HUES64 (cell line): Measurements from ENCODE around the gene RSPO1.
"Not testable (repeated sequence)": the region's sequence is repeated elsewhere in the genome, so short reads cannot be mapped to it uniquely, and the experiment has no call there.

Experiments
- H3K27ac ChIP-seq: 2 replicates; pipeline ENCODE4 v1.7.0; 2013; ENCODE audit warnings: low read depth, low read length, inconsistent platforms
- H3K27me3 ChIP-seq: 2 replicates; pipeline ENCODE4 v1.6.1; 2013; ENCODE audit warnings: mild to moderate bottlenecking, low read length; ENCODE audit not compliant: insufficient read depth
- H3K36me3 ChIP-seq: 2 replicates; pipeline ENCODE4 v1.6.1; 2013; ENCODE audit warnings: mild to moderate bottlenecking, low read length; ENCODE audit not compliant: insufficient read depth
- H3K4me1 ChIP-seq: 2 replicates; pipeline ENCODE4 v1.6.1; 2013; ENCODE audit warnings: mild to moderate bottlenecking, low read length, moderate library complexity; ENCODE audit not compliant: insufficient read depth
- H3K4me3 ChIP-seq: 2 replicates; pipeline ENCODE4 v1.5.1; 2013; ENCODE audit warnings: mild to moderate bottlenecking, low read length, moderate library complexity
- H3K9ac ChIP-seq: 2 replicates; pipeline ENCODE4 v1.6.1; 2013; ENCODE audit warnings: mild to moderate bottlenecking, low read depth, low read length
- H3K9me3 ChIP-seq: 2 replicates; pipeline ENCODE4 v1.6.1; 2013; ENCODE audit warnings: low read depth, low read length; ENCODE audit not compliant: insufficient read depth
- WGBS: fragments of 150-250, 120-280 bp; methylation state at CpG from one replicate; pipeline ENCODE4 v1.1.7; 2013; ENCODE audit warnings: missing lambda C conversion rate; 5-methylcytosine and 5-hydroxymethylcytosine counted together

RSPO1 gene

DNA sequence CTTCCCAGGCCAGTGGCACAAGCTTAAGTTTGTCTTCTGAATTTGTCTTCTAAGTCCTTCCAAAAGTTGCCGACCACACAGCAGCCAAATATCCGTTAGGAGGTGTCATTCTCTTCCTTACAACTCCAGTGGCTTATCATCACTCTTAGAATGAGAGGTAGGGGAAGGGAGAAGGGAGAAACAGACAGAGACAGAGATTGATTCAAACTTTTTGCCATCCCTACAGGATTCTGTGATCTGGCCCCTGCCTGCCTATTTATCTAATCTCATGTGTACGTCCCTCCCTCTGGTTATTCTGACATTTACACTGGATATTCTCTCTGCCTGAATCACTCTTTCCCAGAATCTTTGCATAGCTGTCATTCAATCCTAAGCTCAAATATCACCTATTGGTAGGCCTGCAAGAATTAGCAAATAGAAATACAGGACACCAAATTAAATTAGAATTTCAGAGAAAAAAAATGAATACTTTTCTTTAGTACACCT lies 38.5 kb downstream of the RSPO1 start:
- no peak overlapping the region for H3K9ac ChIP-seq
- no peak overlapping the region for H3K27ac ChIP-seq
- H3K4me3 ChIP-seq = peak overlapping the region; percentile 93
- no peaks in the 10 kb centered on the region for H3K9me3 ChIP-seq
- H3K27me3 ChIP-seq = peaks cover 23% of the 10 kb centered on the region
- peaks cover 28% of the 10 kb centered on the region for H3K36me3 ChIP-seq
- 6% methylated on average over 2 of the region's 3 CpGs for WGBS
- peaks cover 7% of the 10 kb centered on the region; the same call in 1 of the 2 replicates for H3K4me1 ChIP-seq

DNA sequence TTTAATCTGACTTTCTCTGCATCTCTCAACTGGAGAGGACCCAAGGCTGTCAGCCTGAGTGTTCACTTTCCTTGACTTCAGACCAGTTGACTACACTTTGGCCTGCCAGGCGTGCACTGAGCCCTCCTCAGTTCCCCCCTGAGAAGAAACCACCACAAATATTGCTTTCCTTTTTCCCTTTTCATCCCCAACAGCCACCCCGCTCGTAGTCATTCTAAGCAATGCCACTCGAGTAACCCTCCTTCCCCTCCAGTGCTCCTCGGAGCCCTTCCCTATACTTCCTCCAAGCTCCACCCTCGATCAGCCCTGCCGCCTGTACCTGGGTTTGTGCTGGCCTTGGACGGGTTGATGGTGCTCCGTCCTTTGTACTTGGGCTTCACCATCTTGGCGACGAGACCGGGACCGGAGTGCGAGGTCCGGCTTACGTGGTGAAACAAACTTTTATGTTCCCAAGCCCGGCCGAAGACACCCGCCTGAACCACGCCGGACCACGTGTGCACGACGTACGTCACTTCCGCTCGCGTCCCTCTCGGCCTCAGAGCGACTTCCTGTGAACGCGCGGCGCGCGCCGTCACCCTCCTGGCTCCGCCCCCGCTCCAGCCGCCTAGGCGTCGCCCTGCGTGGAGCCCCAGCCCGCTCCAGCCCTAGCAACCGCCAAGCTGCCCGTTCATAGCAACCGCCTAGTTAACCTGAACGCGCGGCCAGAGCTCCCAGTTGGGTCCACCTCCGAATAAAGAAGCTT lies 39.1 kb downstream of the RSPO1 start, which contains the start of gene GNL2:
TSS of gene GNL2 (minus strand) at position 498 of the 742 bp plus-strand sequence. CDS start at position 383, 115 bp downstream.
- H3K36me3 ChIP-seq = peaks cover 35% of the 10 kb centered on the region
- peak within 1 kb of the TSS; percentile 93 for H3K4me3 ChIP-seq
- H3K4me1 ChIP-seq = peaks cover 7% of the 10 kb centered on the region; the same call in 1 of the 2 replicates
- peak within 1 kb of the TSS; percentile 95 for H3K9ac ChIP-seq
- H3K9me3 ChIP-seq = no peaks in the 10 kb centered on the region
- WGBS = under 1% methylated on average over 50 of the region's 51 CpGs
- H3K27ac ChIP-seq = peak within 1 kb of the TSS; percentile 76
- H3K27me3 ChIP-seq = peaks cover 17% of the 10 kb centered on the region; the same call in 1 of the 2 replicates

DNA sequence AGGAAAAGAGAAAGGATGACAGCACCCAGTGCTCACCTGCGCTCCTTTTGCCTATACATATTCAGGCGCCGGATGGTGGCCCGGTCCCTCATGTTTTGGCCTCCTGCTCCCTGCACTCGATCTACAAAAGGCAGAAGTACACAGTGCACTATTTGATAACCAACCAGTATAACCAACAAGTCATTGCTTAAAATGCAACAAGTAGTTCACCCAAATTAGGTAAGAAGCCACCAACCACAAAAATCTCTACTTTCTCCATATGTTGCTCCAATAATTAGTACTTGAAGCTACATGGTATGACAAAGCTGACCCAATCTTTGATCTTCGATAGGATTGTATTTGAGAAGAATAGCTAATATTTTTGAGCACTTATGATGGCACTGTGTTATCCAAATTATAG lies 41.0 kb downstream of the RSPO1 start:
- H3K27me3 ChIP-seq = peaks cover 13% of the 10 kb centered on the region; the same call in 1 of the 2 replicates
- H3K4me3 ChIP-seq = no peak overlapping the region
- H3K9me3 ChIP-seq = no peaks in the 10 kb centered on the region
- no peak overlapping the region for H3K9ac ChIP-seq
- no peak overlapping the region for H3K27ac ChIP-seq
- peaks cover 7% of the 10 kb centered on the region; the same call in 1 of the 2 replicates for H3K4me1 ChIP-seq
- WGBS = 96% methylated on average over 6 of the region's 6 CpGs
- H3K36me3 ChIP-seq = peaks cover 53% of the 10 kb centered on the region

DNA sequence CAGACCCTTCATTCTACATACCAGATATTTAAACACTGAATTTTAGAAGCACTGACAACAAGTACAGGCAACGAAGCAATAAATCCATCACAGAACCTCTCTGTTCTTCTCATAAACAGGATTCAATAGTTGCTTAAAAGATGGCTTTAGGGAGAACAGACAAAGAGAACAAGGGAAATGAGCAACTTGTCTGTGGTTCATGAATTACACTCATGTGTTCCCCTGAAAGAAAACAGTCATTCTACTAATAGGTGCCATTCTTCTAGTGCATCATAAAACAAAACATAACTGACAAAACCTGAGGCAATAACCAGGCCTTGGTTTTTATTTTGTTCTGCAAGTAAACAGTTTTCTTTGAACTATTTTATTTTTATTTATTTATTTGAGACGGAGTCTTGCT lies 45.8 kb downstream of the RSPO1 start:
- WGBS = 100% methylated on average over 2 of the region's 2 CpGs
- H3K27ac ChIP-seq = no peak overlapping the region
- H3K9ac ChIP-seq = no peak overlapping the region
- no peaks in the 10 kb centered on the region for H3K9me3 ChIP-seq
- H3K4me3 ChIP-seq = no peak overlapping the region
- peaks cover 99% of the 10 kb centered on the region for H3K36me3 ChIP-seq
- no peaks in the 10 kb centered on the region for H3K4me1 ChIP-seq
- no peaks in the 10 kb centered on the region for H3K27me3 ChIP-seq

DNA sequence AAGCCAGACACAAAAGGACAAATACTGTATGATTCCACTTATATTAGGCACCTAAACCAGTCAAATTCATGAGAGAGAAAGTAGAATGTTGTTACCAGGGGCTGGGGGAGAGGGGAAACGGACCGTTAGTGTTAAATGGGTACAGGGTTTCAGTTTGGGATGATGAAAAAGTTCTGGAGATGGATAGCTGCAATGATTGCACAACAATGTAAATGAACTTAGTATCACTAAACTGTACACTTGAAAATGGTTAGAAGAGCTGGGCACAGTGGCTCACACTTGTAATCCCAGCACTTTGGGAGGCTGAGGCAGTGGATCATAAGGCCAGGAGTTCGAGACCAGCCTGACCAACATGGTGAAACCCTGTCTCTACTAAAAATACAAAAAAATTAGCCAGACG lies 50.1 kb downstream of the RSPO1 start:
- H3K36me3 ChIP-seq = peaks cover 95% of the 10 kb centered on the region
- H3K4me1 ChIP-seq, H3K9ac ChIP-seq, H3K4me3 ChIP-seq, H3K27me3 ChIP-seq, H3K27ac ChIP-seq, H3K9me3 ChIP-seq: not testable (repeated sequence)
- 96% methylated on average over 4 of the region's 4 CpGs for WGBS

DNA sequence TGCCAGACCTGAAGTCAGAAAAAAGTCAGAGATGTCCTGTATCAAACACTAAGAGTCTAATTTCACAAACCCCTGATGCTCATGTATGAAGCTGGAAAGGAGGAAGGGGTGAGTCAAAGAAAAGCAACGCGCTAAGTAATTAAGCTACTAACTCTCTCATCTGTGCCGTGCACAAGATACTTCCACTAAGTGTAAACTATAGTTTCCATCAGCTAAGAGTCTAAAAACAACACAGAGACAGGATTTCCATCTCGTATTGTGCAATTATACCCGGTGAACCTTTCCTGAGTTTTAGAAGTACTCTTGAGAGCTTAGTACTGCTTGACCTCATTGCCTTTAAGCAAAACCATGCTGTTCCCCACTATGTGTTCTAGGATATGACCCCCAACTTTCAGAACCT lies 59.0 kb downstream of the RSPO1 start:
- Histone ChIP-seq H3K4me1 (no peaks in the 10 kb centered on the region), H3K36me3 (peaks cover 94% of the 10 kb centered on the region), H3K27ac (no peak overlapping the region), H3K4me3 (no peak overlapping the region), H3K9ac (no peak overlapping the region), H3K9me3 (no peaks in the 10 kb centered on the region), H3K27me3 (no peaks in the 10 kb centered on the region)
- WGBS = 93% methylated on average over 5 of the region's 5 CpGs

DNA sequence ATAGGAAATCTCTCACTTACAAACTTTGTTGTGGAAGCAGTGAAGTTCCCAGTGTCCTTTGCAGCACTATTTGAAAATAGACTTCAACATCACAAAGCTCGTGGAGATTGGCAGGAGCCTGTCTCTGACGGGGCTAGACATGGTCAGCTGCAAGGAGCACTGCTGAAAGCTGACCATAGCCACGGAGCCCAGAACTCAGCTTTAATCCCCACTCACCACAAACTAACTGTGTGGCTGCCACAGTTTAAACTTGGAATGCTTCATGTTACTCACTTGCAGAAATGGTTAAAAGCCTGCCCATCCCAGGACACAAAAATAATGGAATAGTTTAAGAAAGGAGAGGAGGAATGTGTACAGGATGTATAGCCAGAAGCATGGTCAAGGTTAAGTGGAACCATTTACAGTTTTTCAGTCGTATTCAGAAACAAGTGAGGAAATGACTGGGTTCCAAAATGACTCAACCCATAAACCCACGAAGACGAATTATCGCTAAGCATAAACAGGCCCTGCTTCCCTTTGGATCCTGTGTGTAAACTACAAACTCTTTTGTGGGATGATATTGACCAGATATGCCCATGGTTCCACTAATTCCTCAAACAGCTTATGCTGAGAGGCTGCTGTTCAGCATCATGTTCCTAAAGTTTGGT lies 59.7 kb downstream of the RSPO1 start:
- H3K27me3 ChIP-seq = no peaks in the 10 kb centered on the region
- no peak overlapping the region for H3K4me3 ChIP-seq
- WGBS = 98% methylated on average over 7 of the region's 7 CpGs
- no peaks in the 10 kb centered on the region for H3K9me3 ChIP-seq
- no peak overlapping the region for H3K27ac ChIP-seq
- H3K9ac ChIP-seq = no peak overlapping the region
- H3K4me1 ChIP-seq = no peaks in the 10 kb centered on the region
- H3K36me3 ChIP-seq = peaks cover 92% of the 10 kb centered on the region

DNA sequence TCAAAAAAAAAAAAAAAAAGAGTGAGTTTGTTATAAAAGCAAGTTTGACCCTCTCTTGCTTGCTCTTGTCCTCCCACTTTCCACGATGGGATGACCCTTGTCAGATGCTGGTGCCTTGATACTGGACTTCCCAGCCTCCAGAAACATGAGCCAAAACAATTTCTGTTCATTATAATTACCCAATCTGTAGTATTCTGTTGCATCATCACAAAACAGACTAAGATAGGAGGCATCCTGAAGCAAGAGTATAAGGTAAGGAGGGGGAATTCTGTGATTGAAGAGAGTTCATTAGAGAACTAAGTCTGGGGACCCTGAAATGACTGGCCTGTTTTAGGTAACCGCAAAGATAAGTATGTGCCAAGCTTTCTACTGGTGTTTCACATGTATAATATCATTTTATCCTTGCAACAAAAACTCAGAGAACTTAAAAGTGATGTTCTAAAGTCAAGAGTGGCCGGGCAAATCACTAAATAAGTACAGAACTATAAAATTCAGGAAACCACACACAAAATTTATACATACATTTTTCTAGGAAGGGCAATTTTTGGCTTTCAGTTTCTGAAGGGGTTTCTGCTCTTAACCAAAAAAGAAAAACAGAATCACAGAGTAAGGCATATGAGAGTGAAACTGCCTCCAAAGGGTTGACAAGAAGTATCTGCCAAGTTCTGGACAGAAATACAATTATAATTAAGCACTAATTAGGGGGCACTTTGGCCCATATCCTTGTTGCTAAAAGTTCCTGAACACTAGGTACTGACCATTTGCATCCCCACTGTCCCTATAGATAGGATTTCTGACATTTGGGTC lies 64.0 kb downstream of the RSPO1 start:
- H3K27ac ChIP-seq = no peak overlapping the region
- WGBS = 97% methylated on average over 3 of the region's 3 CpGs

DNA sequence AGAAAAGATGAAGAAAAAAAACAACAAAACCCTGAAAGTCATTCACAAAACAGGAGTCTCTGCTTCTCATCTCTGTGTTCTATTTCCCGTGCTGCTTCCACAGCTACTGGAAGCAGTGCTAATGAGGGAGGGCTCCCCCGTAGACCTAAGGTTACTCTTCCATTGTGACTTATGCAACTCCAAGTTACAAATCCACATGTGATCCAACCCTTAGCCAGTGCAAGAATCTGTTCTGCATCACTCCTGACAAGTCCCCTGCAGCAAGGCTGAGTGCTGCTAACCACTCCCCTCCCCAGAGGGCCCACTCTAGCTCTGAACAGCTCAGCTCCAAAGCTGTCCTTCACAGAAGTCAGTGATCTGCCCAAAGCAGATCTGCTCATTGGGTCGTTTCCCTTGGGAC lies 67.7 kb downstream of the RSPO1 start:
- no peaks in the 10 kb centered on the region for H3K9me3 ChIP-seq
- no peak overlapping the region for H3K27ac ChIP-seq
- peaks cover 76% of the 10 kb centered on the region for H3K36me3 ChIP-seq
- H3K4me3 ChIP-seq = no peak overlapping the region
- H3K4me1 ChIP-seq = no peaks in the 10 kb centered on the region
- H3K9ac ChIP-seq = no peak overlapping the region
- H3K27me3 ChIP-seq = no peaks in the 10 kb centered on the region
- 94% methylated on average over 3 of the region's 3 CpGs for WGBS

More for the DNA sequence above, 64.0 kb downstream of the RSPO1 start:
- H3K27me3 ChIP-seq = no peaks in the 10 kb centered on the region
- no peak overlapping the region for H3K9ac ChIP-seq
- no peak overlapping the region for H3K4me3 ChIP-seq
- no peaks in the 10 kb centered on the region for H3K9me3 ChIP-seq
- no peaks in the 10 kb centered on the region for H3K4me1 ChIP-seq
- H3K36me3 ChIP-seq = peaks cover 98% of the 10 kb centered on the region

DNA sequence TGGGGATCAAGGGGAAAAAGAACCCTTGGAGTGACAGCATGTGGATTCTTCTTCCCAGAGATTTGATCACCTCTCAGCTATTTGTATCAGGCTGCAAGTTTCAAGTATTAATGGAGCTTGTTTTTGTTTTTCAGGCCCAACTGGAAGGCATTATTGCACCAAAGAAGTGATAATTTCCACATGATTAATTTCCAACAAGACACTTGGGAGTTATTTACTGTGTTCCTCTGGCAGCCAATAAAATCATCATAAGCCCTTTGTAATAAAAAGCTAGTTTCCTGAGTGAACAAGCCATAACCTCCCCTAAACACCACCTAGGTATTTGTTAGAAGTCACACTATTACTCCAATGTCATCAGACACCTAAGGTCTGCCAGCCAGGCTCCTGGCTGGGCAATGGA lies 69.8 kb downstream of the RSPO1 start:
- no peak overlapping the region for H3K9ac ChIP-seq
- no peaks in the 10 kb centered on the region for H3K4me1 ChIP-seq
- no peak overlapping the region for H3K27ac ChIP-seq
- H3K27me3 ChIP-seq = no peaks in the 10 kb centered on the region
- H3K36me3 ChIP-seq = peaks cover 57% of the 10 kb centered on the region
- no peak overlapping the region for H3K4me3 ChIP-seq
- H3K9me3 ChIP-seq = no peaks in the 10 kb centered on the region

DNA sequence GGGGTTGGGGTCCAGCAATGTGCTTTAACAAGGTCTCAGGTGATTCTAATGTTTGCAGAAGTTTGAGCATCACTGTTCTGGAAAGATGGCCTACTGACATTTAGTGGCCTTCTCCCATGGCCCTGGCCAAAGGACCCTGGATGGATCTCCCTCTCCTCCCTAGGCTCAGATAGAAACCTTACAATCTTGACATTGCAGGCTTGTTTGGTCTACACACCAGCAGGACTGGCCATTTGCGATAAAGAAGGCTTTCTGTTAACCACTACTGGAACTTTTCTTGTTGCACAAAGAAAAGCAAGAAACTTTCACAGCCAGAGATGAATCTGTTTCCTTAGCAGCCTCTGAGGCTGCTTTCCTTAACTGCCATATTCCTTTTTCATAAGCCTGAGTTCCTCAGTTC lies 71.7 kb downstream of the RSPO1 start:
- WGBS = 97% methylated on average over 1 of the region's 1 CpG

More for the DNA sequence above, 71.7 kb downstream of the RSPO1 start:
- no peaks in the 10 kb centered on the region for H3K4me1 ChIP-seq
- H3K27ac ChIP-seq = no peak overlapping the region
- H3K4me3 ChIP-seq = no peak overlapping the region
- H3K27me3 ChIP-seq = no peaks in the 10 kb centered on the region
- H3K36me3 ChIP-seq = peaks cover 38% of the 10 kb centered on the region
- H3K9ac ChIP-seq = no peak overlapping the region
- no peaks in the 10 kb centered on the region for H3K9me3 ChIP-seq
